ENCODE results near the gene GJD2.

DNA sequence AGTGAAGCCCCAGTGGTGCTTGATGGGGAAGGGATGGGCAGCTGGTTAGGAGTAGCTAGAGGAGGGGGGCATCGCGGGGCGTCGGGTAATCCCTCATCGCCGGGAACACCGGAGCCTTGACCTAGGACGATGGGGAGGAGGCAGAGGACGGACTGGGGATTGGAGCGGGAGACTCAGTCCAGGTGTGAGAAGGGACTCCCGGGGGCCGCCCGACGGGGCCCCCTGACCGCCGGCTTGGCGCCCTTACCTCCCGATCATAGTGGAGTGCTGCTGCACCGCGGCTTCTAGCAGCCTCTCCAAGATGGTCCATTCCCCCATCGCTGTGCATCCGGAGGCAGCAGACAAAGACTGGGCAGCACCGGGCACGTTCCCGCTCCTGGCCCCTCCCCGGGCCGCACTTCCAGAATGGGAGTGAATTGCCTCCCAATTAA, 612 bp downstream of the GJD2 start:
- TF ChIP-seq CTCF (IDR thresholded peaks at IDR 0.05; ENCODE audit: low read length) (no peak), EZH2 (IDR thresholded peaks at IDR 0.05; ENCODE audit: borderline replicate concordance, low read length) (no peak)
